C4-2B (cell line): ENCODE measurements around the gene MMD.
"Not testable (repeated sequence)": the region's sequence is repeated elsewhere in the genome, so short reads cannot be mapped to it uniquely, and the experiment has no call there.

ENCODE experiments used
- H3K27ac ChIP-seq: fragments of 450-650 bp; 2 replicates; pipeline ENCODE4 v1.5.1; 2017
- CTCF ChIP-seq: fragments of 450-650 bp; conservative IDR thresholded peaks from 2 replicates; pipeline ENCODE4 v1.5.1; 2017; ENCODE audit warnings: mild to moderate bottlenecking
- ZFX ChIP-seq: fragments of 450-650 bp; IDR thresholded peaks from 2 replicates; pipeline ENCODE4 v1.6.1; 2017

Gene MMD

GRCh38 chr17:55450232-55450825 lies 28.7 kb upstream of the MMD start:
- no peak overlapping the region; the same call in 1 of the 2 replicates for H3K27ac ChIP-seq
- TF ChIP-seq CTCF (no peak), ZFX (no peak)

- TF ChIP-seq ZFX = no peak
- no peak overlapping the region for H3K27ac ChIP-seq
These were observed 27.0 kb upstream of the MMD start for GRCh38 chr17:55448681-55449080.

GRCh38 chr17:55446581-55447205 lies 25.1 kb upstream of the MMD start:
- no peak overlapping the region for H3K27ac ChIP-seq
- TF ChIP-seq CTCF = no peak
- no peak for TF ChIP-seq ZFX

GRCh38 chr17:55446004-55446403 lies 24.4 kb upstream of the MMD start:
- not testable (repeated sequence) for H3K27ac ChIP-seq

- TF ChIP-seq CTCF (no peak), ZFX (no peak)
- H3K27ac ChIP-seq = no peak overlapping the region
These were observed 23.1 kb upstream of the MMD start for GRCh38 chr17:55444471-55445441.

GRCh38 chr17:55443904-55444303 lies 22.3 kb upstream of the MMD start:
- no peak overlapping the region for H3K27ac ChIP-seq
- TF ChIP-seq CTCF (no peak), ZFX (no peak)

GRCh38 chr17:55442953-55443683 lies 21.5 kb upstream of the MMD start:
- no peak overlapping the region for H3K27ac ChIP-seq
- no peak for TF ChIP-seq ZFX
- no peak for TF ChIP-seq CTCF

- TF ChIP-seq CTCF (no peak), ZFX (no peak)
- no peak overlapping the region for H3K27ac ChIP-seq
These were observed 20.8 kb upstream of the MMD start for GRCh38 chr17:55442462-55442861.
